H9 (cell line): Measurements from ENCODE around the gene CAB39L. TPM values are rescaled to one million over a fixed set of nuclear protein-coding genes. Genes with fewer than 3 reads are reported as not detected.

ENCODE experiments used
- DNase-seq: peaks from one replicate; pipeline ENCODE4 v3.0.0-alpha.2; 2017
- H2AFZ ChIP-seq: one replicate; pipeline ENCODE4 v1.6.1; 2013; ENCODE audit warnings: mild to moderate bottlenecking, low read length, control low read depth, moderate library complexity
- H2AK5ac ChIP-seq: 2 replicates; pipeline ENCODE4 v1.6.1; 2013; ENCODE audit warnings: low read length, control low read depth, mixed read lengths; ENCODE audit not compliant: insufficient read length
- H2BK120ac ChIP-seq: one replicate; pipeline ENCODE4 v1.6.1; 2013; ENCODE audit warnings: low read depth, mild to moderate bottlenecking, low read length, control low read depth, inconsistent platforms; ENCODE audit not compliant: poor library complexity, severe bottlenecking
- H2BK12ac ChIP-seq: 2 replicates; pipeline ENCODE4 v1.6.1; 2013; ENCODE audit warnings: low read length, control low read depth, mixed read lengths, low read depth; ENCODE audit not compliant: insufficient read length
- H2BK15ac ChIP-seq: 2 replicates; pipeline ENCODE4 v1.6.1; 2013; ENCODE audit warnings: low read depth, low read length, control low read depth
- H2BK20ac ChIP-seq: one replicate; pipeline ENCODE4 v1.6.1; 2013; ENCODE audit warnings: low read depth, mild to moderate bottlenecking, low read length, control low read depth, inconsistent platforms; ENCODE audit not compliant: poor library complexity, severe bottlenecking
- H2BK5ac ChIP-seq: 2 replicates; pipeline ENCODE4 v1.6.1; 2013; ENCODE audit warnings: low read length, control low read depth, mixed read lengths; ENCODE audit not compliant: insufficient read length
- H3K14ac ChIP-seq: 2 replicates; pipeline ENCODE4 v1.6.1; 2013; ENCODE audit warnings: low read length, control low read depth; ENCODE audit not compliant: insufficient read depth
- H3K18ac ChIP-seq: 2 replicates; pipeline ENCODE4 v1.6.1; 2013; ENCODE audit warnings: low read depth, mild to moderate bottlenecking, mixed read lengths, low read length, control low read depth; ENCODE audit not compliant: insufficient read length
- H3K23ac ChIP-seq: 2 replicates; pipeline ENCODE4 v1.6.1; 2013; ENCODE audit warnings: low read length, control low read depth, mixed read lengths, low read depth; ENCODE audit not compliant: insufficient read length
- H3K23me2 ChIP-seq: 2 replicates; pipeline ENCODE4 v1.6.1; 2013; ENCODE audit warnings: low read depth, mild to moderate bottlenecking, mixed read lengths, low read length, control low read depth; ENCODE audit not compliant: insufficient read length, poor library complexity, severe bottlenecking
- H3K27ac ChIP-seq: 2 replicates; pipeline ENCODE4 v1.5.1; 2013; ENCODE audit warnings: low read length, control low read depth, mixed read lengths, low read depth; ENCODE audit not compliant: insufficient read length
- H3K27me3 ChIP-seq: 2 replicates; pipeline ENCODE4 v1.6.1; 2013; ENCODE audit warnings: low read length, control low read depth, inconsistent platforms; ENCODE audit not compliant: insufficient read depth
- H3K4ac ChIP-seq: 2 replicates; pipeline ENCODE4 v1.6.1; 2013; ENCODE audit warnings: low read depth, mild to moderate bottlenecking, control low read depth, inconsistent platforms, low read length, moderate library complexity
- H3K4me1 ChIP-seq: 2 replicates; pipeline ENCODE4 v1.6.1; 2013; ENCODE audit warnings: low read length, control low read depth, inconsistent platforms; ENCODE audit not compliant: insufficient read depth
- H3K4me2 ChIP-seq: 2 replicates; pipeline ENCODE4 v1.6.1; 2013; ENCODE audit warnings: low read length, control low read depth, mixed read lengths; ENCODE audit not compliant: insufficient read length, insufficient read depth
- H3K56ac ChIP-seq: 2 replicates; pipeline ENCODE4 v1.6.1; 2013; ENCODE audit warnings: low read depth, mild to moderate bottlenecking, mixed read lengths, low read length, control low read depth; ENCODE audit not compliant: insufficient read length
- H3K79me1 ChIP-seq: 2 replicates; pipeline ENCODE4 v1.6.1; 2013; ENCODE audit warnings: low read depth, mild to moderate bottlenecking, moderate library complexity, low read length, control low read depth, inconsistent platforms; ENCODE audit not compliant: insufficient read depth, poor library complexity, severe bottlenecking
- H3K79me2 ChIP-seq: 2 replicates; pipeline ENCODE4 v1.6.1; 2013; ENCODE audit warnings: low read length, control low read depth, inconsistent platforms; ENCODE audit not compliant: insufficient read depth
- H3K9ac ChIP-seq: 2 replicates; pipeline ENCODE4 v1.6.1; 2013; ENCODE audit warnings: low read length, control low read depth, mixed read lengths; ENCODE audit not compliant: insufficient read length; ENCODE audit errors: extremely low read depth
- H3K9me3 ChIP-seq: one replicate; pipeline ENCODE4 v1.6.1; 2013; ENCODE audit warnings: low read depth, low read length, inconsistent platforms; ENCODE audit not compliant: control insufficient read depth
- H3T11ph ChIP-seq: one replicate; pipeline ENCODE4 v1.6.1; 2013; ENCODE audit warnings: mild to moderate bottlenecking, low read length, control low read depth, inconsistent platforms
- H4K20me1 ChIP-seq: one replicate; pipeline ENCODE4 v1.6.1; 2013; ENCODE audit not compliant: control insufficient read depth, insufficient read length, insufficient read depth
- H4K5ac ChIP-seq: 2 replicates; pipeline ENCODE4 v1.6.1; 2013; ENCODE audit warnings: low read depth, mild to moderate bottlenecking, mixed read lengths, low read length, control low read depth; ENCODE audit not compliant: insufficient read length
- H4K8ac ChIP-seq: replicated peaks from 2 replicates; pipeline ENCODE4 v1.6.1; 2013; ENCODE audit warnings: low read length, control low read depth, mixed read lengths, low read depth; ENCODE audit not compliant: insufficient read length
- H4K91ac ChIP-seq: 2 replicates; pipeline ENCODE4 v1.6.1; 2013; ENCODE audit warnings: low read depth, mild to moderate bottlenecking, moderate library complexity, mixed read lengths, low read length, control low read depth; ENCODE audit not compliant: insufficient read length
- H3K27ac Mint-ChIP-seq, 3 experiments: 2 replicates in 2 of 3; 3 replicates in 1 of 3; pipeline ENCODE4 v1.8.0; 2020 to 2021; ENCODE audit warnings: mixed read lengths in 3 of 3, mild to moderate bottlenecking in 1 of 3, moderate library complexity in 1 of 3
- H3K27me3 Mint-ChIP-seq: 2 replicates; pipeline ENCODE4 v1.8.0; 2021; ENCODE audit warnings: low read depth, mild to moderate bottlenecking, moderate library complexity, mixed read lengths
- H3K36me3 Mint-ChIP-seq, 3 experiments: 2 replicates in 2 of 3; 3 replicates in 1 of 3; pipeline ENCODE4 v1.8.0; 2020 to 2021; ENCODE audit warnings: low read depth in 3 of 3, mixed read lengths in 3 of 3; ENCODE audit not compliant: insufficient read depth in 1 of 3
- H3K4me1 Mint-ChIP-seq, 2 experiments: 2 replicates each; pipeline ENCODE4 v1.8.0; 2020; ENCODE audit warnings: mixed read lengths in 2 of 2
- H3K4me3 Mint-ChIP-seq, 2 experiments: 2 replicates in 1 of 2; 3 replicates in 1 of 2; pipeline ENCODE4 v1.8.0; 2020 to 2021; ENCODE audit warnings: mild to moderate bottlenecking in 2 of 2, mixed read lengths in 2 of 2, moderate library complexity in 1 of 2
- H3K9me3 Mint-ChIP-seq, 2 experiments: 2 replicates in 1 of 2; 3 replicates in 1 of 2; pipeline ENCODE4 v1.8.0; 2020; ENCODE audit warnings: mild to moderate bottlenecking in 2 of 2, mixed read lengths in 2 of 2, moderate library complexity in 1 of 2
- WGBS: extraction: QIAGEN DNeasy Blood & Tissue Kit; methylation state at CpG from one replicate; pipeline ENCODE4 v1.1.7; 2013; ENCODE audit warnings: missing lambda C conversion rate, low lambda C conversion rate, mixed read lengths; ENCODE audit not compliant: insufficient read length; ENCODE audit errors: extremely low coverage; 5-methylcytosine and 5-hydroxymethylcytosine counted together
- total RNA-seq: library from RNA; stranded (reverse); gene quantifications from 2 replicates; pipeline ENCODE4 v1.2.1, GENCODE V29; 2021
- TF ChIP-seq, protein P1 (sequence below): fragments of 200-600 bp; sonication (generic); conservative IDR thresholded peaks from 3 replicates; pipeline ENCODE4 v1.8.0; 2021; ENCODE audit warnings: antibody characterized with exemption, mild to moderate bottlenecking

CAB39L gene
- total RNA-seq, 1 experiment from 2014 or later, result 6.0 TPM

DNA sequence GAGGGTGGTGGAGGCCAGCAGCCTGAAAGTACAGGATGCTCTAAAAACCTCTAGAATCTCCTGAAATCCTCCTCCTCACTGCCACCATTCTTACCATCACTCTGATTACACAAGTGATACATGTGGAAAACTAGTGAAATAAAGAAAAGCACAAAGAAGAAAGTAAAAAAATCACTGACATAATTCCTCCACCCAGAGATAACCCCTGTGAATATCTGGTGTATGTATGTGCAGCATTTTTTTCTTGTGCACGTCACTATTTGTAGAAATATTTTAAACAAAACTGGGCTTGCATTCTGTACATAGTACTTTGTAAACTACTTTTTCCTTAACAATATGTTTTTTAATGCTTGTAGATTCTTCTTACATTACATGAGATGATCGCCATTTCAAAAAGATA is 122.9 kb downstream of the CAB39L start:
- no peaks in the 10 kb centered on the region for H3K4me1 Mint-ChIP-seq
- H3K4me2 ChIP-seq, result no peak overlapping the region

More for the DNA sequence above, 122.9 kb downstream of the CAB39L start:
- no peak overlapping the region for H4K91ac ChIP-seq
- DNase-seq, result no peak
- no peak overlapping the region for H2BK120ac ChIP-seq
- H2BK15ac ChIP-seq, result no peak overlapping the region
- no peak overlapping the region for H3K18ac ChIP-seq
- H2AFZ ChIP-seq, result no peak overlapping the region
- H2BK5ac ChIP-seq, result no peak overlapping the region
- H3K27me3 ChIP-seq, result no peaks in the 10 kb centered on the region
- H4K5ac ChIP-seq, result no peak overlapping the region
- H3T11ph ChIP-seq, result no peak overlapping the region
- H3K14ac ChIP-seq, result no peak overlapping the region
- no peaks in the 10 kb centered on the region for H3K23me2 ChIP-seq
- no peaks in the 10 kb centered on the region for H3K79me2 ChIP-seq
- H4K8ac ChIP-seq, result no peak overlapping the region
- no peak overlapping the region for H2AK5ac ChIP-seq
- no peak overlapping the region for H3K23ac ChIP-seq
- H3K9me3 ChIP-seq, result no peaks in the 10 kb centered on the region
- no peaks in the 10 kb centered on the region for H3K4me1 ChIP-seq
- H3K36me3 Mint-ChIP-seq, result no peaks in the 10 kb centered on the region
- no peak overlapping the region for H3K4me3 Mint-ChIP-seq
- H3K56ac ChIP-seq, result no peak overlapping the region
- H3K9me3 Mint-ChIP-seq, result no peaks in the 10 kb centered on the region
- no peak overlapping the region for H2BK20ac ChIP-seq
- no peak overlapping the region for H3K27ac Mint-ChIP-seq
- H3K9ac ChIP-seq, result no peak overlapping the region
- no peaks in the 10 kb centered on the region for H4K20me1 ChIP-seq
- H2BK12ac ChIP-seq, result no peak overlapping the region
- H3K79me1 ChIP-seq, result no peaks in the 10 kb centered on the region
- no peaks in the 10 kb centered on the region for H3K27me3 Mint-ChIP-seq
- H3K4ac ChIP-seq, result no peak overlapping the region
- no CpG with 5 or more reads among the region's 2 CpGs for WGBS
- TF ChIP-seq, protein P1, sequence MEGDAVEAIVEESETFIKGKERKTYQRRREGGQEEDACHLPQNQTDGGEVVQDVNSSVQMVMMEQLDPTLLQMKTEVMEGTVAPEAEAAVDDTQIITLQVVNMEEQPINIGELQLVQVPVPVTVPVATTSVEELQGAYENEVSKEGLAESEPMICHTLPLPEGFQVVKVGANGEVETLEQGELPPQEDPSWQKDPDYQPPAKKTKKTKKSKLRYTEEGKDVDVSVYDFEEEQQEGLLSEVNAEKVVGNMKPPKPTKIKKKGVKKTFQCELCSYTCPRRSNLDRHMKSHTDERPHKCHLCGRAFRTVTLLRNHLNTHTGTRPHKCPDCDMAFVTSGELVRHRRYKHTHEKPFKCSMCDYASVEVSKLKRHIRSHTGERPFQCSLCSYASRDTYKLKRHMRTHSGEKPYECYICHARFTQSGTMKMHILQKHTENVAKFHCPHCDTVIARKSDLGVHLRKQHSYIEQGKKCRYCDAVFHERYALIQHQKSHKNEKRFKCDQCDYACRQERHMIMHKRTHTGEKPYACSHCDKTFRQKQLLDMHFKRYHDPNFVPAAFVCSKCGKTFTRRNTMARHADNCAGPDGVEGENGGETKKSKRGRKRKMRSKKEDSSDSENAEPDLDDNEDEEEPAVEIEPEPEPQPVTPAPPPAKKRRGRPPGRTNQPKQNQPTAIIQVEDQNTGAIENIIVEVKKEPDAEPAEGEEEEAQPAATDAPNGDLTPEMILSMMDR, result no peak
- no peak overlapping the region for H3K27ac ChIP-seq
